Mesothelial cell of epicardium (in vitro differentiated cells): ENCODE measurements around the gene SLC9A3. TPM values are rescaled to one million over a fixed set of nuclear protein-coding genes. Genes with fewer than 3 reads are reported as not detected.

Source experiments
- DNase-seq, 2 experiments: peaks; one replicate each; pipeline ENCODE4 v3.0.0; 2021; ENCODE audit warnings: low spot score in 2 of 2; ENCODE audit not compliant: unreplicated experiment in 2 of 2
- H3K27ac Mint-ChIP-seq: 2 replicates; pipeline ENCODE4 v1.8.0; 2021; ENCODE audit warnings: mixed read lengths
- H3K27me3 Mint-ChIP-seq: 2 replicates; pipeline ENCODE4 v1.8.0; 2021; ENCODE audit warnings: low read depth, mixed read lengths
- H3K36me3 Mint-ChIP-seq: 2 replicates; pipeline ENCODE4 v1.8.0; 2021; ENCODE audit warnings: mixed read lengths
- H3K4me1 Mint-ChIP-seq: 2 replicates; pipeline ENCODE4 v1.8.0; 2021; ENCODE audit warnings: mixed read lengths
- H3K4me3 Mint-ChIP-seq: 2 replicates; pipeline ENCODE4 v1.8.0; 2021; ENCODE audit warnings: mild to moderate bottlenecking, moderate library complexity, mixed read lengths
- H3K9me3 Mint-ChIP-seq: 2 replicates; pipeline ENCODE4 v1.8.0; 2021; ENCODE audit warnings: mixed read lengths
- total RNA-seq: library from RNA; stranded (reverse); gene quantifications from 3 replicates; pipeline ENCODE4 v1.2.1, GENCODE V29; 2021
- TF ChIP-seq, protein P1 (sequence below): fragments of 200-600 bp; sonication (generic); IDR thresholded peaks from one replicate; pipeline ENCODE4 v1.5.0; 2021; ENCODE audit warnings: antibody characterized with exemption; ENCODE audit not compliant: unreplicated experiment

SLC9A3 gene
- total RNA-seq, 1 donor from 2014 or later, result 2.3 TPM

DNA sequence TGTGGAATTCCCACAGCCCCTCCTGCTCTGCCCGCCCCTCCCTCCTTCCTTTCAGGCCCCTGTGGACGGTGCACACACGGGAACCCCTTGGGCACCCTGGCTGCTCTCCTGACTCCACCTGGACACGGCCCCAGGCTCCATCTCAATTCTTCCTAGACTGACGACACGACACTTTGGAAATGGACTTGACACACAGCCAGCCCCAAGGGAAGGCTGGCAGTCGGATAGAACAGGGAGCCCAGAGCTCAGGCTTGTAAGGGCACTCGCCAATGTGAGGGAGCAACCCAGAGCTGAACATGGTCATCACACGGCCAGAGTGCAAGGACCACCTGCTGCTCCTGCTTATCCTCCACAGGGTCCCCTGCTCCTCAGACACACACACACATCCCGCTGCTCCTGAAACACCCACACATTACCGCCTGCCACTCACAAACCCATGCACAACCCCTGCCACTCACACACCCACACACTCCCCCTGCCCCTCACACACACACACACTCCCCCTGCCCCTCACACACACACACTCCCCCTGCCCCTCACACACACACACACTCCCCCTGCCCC lies 8.9 kb downstream of the SLC9A3 start:
- H3K4me3 Mint-ChIP-seq, result no peak overlapping the region
- H3K36me3 Mint-ChIP-seq, result no peaks in the 10 kb centered on the region
- peaks cover 77% of the 10 kb centered on the region for H3K27me3 Mint-ChIP-seq
- H3K9me3 Mint-ChIP-seq, result no peaks in the 10 kb centered on the region
- no peak for DNase-seq
- no peaks in the 10 kb centered on the region for H3K4me1 Mint-ChIP-seq
- TF ChIP-seq, protein P1, sequence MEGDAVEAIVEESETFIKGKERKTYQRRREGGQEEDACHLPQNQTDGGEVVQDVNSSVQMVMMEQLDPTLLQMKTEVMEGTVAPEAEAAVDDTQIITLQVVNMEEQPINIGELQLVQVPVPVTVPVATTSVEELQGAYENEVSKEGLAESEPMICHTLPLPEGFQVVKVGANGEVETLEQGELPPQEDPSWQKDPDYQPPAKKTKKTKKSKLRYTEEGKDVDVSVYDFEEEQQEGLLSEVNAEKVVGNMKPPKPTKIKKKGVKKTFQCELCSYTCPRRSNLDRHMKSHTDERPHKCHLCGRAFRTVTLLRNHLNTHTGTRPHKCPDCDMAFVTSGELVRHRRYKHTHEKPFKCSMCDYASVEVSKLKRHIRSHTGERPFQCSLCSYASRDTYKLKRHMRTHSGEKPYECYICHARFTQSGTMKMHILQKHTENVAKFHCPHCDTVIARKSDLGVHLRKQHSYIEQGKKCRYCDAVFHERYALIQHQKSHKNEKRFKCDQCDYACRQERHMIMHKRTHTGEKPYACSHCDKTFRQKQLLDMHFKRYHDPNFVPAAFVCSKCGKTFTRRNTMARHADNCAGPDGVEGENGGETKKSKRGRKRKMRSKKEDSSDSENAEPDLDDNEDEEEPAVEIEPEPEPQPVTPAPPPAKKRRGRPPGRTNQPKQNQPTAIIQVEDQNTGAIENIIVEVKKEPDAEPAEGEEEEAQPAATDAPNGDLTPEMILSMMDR, result no peak
- no peak overlapping the region for H3K27ac Mint-ChIP-seq

DNA sequence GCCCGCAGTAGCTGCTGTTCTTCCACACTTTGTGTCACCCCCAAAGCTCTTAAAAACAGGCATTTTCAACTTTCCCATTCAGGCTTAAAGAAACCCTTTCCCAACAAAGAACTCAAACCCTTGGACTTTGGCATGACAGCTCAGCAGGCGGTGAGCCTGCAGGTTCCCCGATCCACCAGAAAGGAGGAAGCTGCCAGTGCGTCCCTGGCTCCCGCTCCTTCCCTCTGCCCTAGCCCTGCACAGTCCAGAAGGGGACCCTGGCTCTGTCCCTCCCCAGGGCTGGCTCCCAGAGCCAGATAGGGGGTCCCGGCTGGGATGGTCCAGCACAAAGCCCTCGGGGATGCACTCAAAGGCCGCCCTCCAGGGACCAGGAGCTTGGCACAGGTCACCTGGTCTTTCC lies 9.6 kb downstream of the SLC9A3 start:
- Mint-ChIP-seq H3K36me3 (no peaks in the 10 kb centered on the region), H3K4me1 (no peaks in the 10 kb centered on the region), H3K4me3 (no peak overlapping the region), H3K9me3 (no peaks in the 10 kb centered on the region), H3K27me3 (peaks cover 78% of the 10 kb centered on the region), H3K27ac (no peak overlapping the region)
- DNase-seq, result no peak
- TF ChIP-seq, protein P1, result no peak

DNA sequence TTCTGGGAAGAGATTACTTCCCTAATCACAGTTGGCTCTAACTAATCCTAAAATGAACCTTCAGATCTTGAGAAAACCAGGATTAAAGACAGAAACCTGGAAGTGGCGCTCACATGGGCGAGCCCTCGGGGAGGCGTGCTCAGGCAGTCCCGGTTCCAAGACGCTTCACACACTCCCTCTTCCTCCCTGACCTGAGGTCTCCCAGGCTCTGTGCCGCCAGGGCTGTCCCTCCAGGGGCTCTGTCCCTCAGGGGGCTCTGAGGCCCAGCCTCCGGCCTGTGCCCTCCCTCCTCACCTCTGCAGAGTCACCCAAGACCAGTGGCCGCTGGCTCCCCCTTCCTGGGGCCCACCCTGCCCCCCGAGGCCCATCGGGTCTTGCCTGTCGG lies 10.2 kb downstream of the SLC9A3 start:
- H3K4me1 Mint-ChIP-seq, result no peaks in the 10 kb centered on the region
- no peak overlapping the region for H3K27ac Mint-ChIP-seq
- H3K9me3 Mint-ChIP-seq, result no peaks in the 10 kb centered on the region
- no peak for DNase-seq
- peaks cover 79% of the 10 kb centered on the region for H3K27me3 Mint-ChIP-seq
- no peak overlapping the region for H3K4me3 Mint-ChIP-seq
- no peaks in the 10 kb centered on the region for H3K36me3 Mint-ChIP-seq
- TF ChIP-seq, protein P1, result no peak

DNA sequence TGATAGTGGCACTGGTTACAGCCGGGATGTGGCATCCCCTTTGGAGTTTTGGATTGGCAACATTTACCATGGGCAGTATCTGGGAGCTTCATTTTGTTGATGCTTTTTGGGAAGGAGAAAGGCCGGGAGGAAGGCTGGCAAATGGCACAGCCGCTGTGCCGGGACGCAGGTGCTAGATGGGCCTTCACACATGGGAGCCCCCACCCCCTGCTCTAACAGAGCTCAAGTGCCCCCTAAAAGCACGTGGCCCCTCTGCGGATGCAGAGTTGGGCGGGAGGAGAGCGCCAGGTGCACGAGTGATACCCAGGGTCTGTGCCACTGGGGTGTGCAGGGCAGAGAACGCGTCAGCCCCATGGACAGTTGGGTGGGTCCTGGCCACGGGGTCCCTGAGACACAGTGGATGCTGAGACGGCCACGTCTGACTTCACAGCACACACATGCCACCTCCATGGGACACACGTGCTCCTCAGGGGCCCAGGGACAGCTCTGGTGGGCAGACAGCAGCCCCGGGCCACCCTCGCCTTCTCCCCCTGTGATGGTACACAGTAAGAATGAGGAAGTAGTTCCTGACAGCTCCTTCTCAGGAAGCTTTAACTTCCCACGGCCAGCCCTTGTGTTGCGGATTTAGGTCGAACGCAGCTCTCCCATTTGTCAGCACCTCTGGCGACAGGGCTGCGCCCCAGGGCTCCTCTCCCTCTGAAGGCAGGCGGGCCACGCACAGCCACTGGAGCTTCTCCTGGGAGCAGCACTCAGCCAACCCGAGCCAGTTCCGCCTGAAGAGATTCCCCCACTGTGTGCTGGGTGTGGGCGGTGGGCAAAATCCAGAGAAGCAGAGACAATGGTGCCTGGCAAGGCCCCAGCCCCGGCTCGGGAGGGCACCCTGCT lies 10.8 kb downstream of the SLC9A3 start:
- no peak for DNase-seq
- H3K9me3 Mint-ChIP-seq, result no peaks in the 10 kb centered on the region
- no peaks in the 10 kb centered on the region for H3K36me3 Mint-ChIP-seq
- H3K4me1 Mint-ChIP-seq, result no peaks in the 10 kb centered on the region
- TF ChIP-seq, protein P1, result no peak
- peaks cover 79% of the 10 kb centered on the region for H3K27me3 Mint-ChIP-seq
- H3K27ac Mint-ChIP-seq, result no peak overlapping the region
- H3K4me3 Mint-ChIP-seq, result no peak overlapping the region

DNA sequence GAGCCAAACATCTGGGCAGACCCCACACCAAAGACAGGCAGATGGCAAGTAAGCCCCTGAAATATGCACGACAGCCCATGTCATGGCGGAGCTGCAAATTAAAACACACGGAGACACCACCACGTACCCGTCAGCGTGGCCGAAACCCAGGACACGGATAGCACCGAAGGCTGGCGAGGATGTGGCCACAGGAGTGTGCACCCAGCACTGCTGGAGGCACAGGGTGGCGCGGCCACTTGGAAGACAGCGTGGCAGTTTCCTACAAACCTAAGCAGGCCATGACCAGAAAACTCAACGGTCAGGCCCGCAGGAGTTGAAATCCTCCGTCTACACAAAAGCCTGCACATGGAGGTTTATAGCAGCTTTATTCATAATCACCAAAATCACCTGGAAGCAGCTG lies 12.8 kb downstream of the SLC9A3 start:
- Mint-ChIP-seq H3K9me3 (no peaks in the 10 kb centered on the region), H3K4me3 (no peak overlapping the region), H3K36me3 (no peaks in the 10 kb centered on the region), H3K4me1 (no peaks in the 10 kb centered on the region), H3K27me3 (peaks cover 65% of the 10 kb centered on the region), H3K27ac (no peak overlapping the region)
- no peak for DNase-seq
- TF ChIP-seq, protein P1, result no peak
